ENCODE measurements around the gene HOXD8.

HOXD8 gene

GRCh38 chr2:176160986-176161824, 31.7 kb downstream of the HOXD8 start:
- no peak for DNase-seq (ENCODE audit: low spot score)

GRCh38 chr2:176161825-176162626, 32.5 kb downstream of the HOXD8 start:
- DNase-seq (ENCODE audit: low spot score) = no peak

- DNase-seq (ENCODE audit: low spot score) = no peak
Observed at GRCh38 chr2:176162911-176163671, 33.6 kb downstream of the HOXD8 start.

GRCh38 chr2:176163672-176164056, 34.2 kb downstream of the HOXD8 start:
- DNase-seq (ENCODE audit: low spot score) = no peak

- no peak for DNase-seq (ENCODE audit: low spot score)
Observed at GRCh38 chr2:176164201-176164600, 34.7 kb downstream of the HOXD8 start.

GRCh38 chr2:176164611-176165369, 35.3 kb downstream of the HOXD8 start:
- no peak for DNase-seq (ENCODE audit: low spot score)

GRCh38 chr2:176165370-176166050, 36.0 kb downstream of the HOXD8 start:
- DNase-seq (ENCODE audit: low spot score) = no peak

- DNase-seq (ENCODE audit: low spot score) = no peak
Observed at GRCh38 chr2:176166272-176166671, 36.8 kb downstream of the HOXD8 start.

GRCh38 chr2:176167398-176167797, 37.9 kb downstream of the HOXD8 start:
- no peak for DNase-seq (ENCODE audit: low spot score)

- no peak for DNase-seq (ENCODE audit: low spot score)
Observed at GRCh38 chr2:176169181-176169580, 39.7 kb downstream of the HOXD8 start.

- DNase-seq (ENCODE audit: low spot score) = no peak
Observed at GRCh38 chr2:176169711-176170110, 40.2 kb downstream of the HOXD8 start.

GRCh38 chr2:176170602-176171305, 41.2 kb downstream of the HOXD8 start:
- DNase-seq (ENCODE audit: low spot score) = no peak

- no peak for DNase-seq (ENCODE audit: low spot score)
Observed at GRCh38 chr2:176171351-176172006, 42.0 kb downstream of the HOXD8 start.

GRCh38 chr2:176172007-176172894, 42.7 kb downstream of the HOXD8 start:
- DNase-seq (ENCODE audit: low spot score) = no peak

GRCh38 chr2:176172895-176173566, 43.5 kb downstream of the HOXD8 start:
- DNase-seq (ENCODE audit: low spot score) = no peak

- no peak for DNase-seq (ENCODE audit: low spot score)
Observed at GRCh38 chr2:176173567-176174381, 44.3 kb downstream of the HOXD8 start.

- no peak for DNase-seq (ENCODE audit: low spot score)
Observed at GRCh38 chr2:176174382-176174823, 44.9 kb downstream of the HOXD8 start.

Measured in activated CD4-positive, alpha-beta T cell treated with anti-CD3 and anti-CD28 coated beads, Interleukin-2, Interleukin-4, amounts not matched to agents 100 ng/mL and 50 ng/mL, durations not matched to agents 16 hours and 8 hours (primary cell).